Activated CD4-positive, alpha-beta T cell treated with anti-CD3 and anti-CD28 coated beads, Interleukin-2, Interleukin-4, amounts not matched to agents 100 ng/mL and 50 ng/mL, durations not matched to agents 16 hours and 8 hours (primary cell): ENCODE data around the gene TECR.
"Not testable (repeated sequence)": the region's sequence is repeated elsewhere in the genome, so short reads cannot be mapped to it uniquely, and the experiment has no call there.

ENCODE experiments used
- DNase-seq: peaks from one replicate; pipeline ENCODE4 v3.0.0-alpha.2; 2020; ENCODE audit warnings: low spot score

The TECR gene

GRCh38 chr19:14529254-14530004 lies at the start of gene TECR:
TSS of gene TECR (plus strand) at chr19:14529594. CDS start at chr19:14529697, 103 bp downstream.
- DNase-seq, result peak; percentile 100

GRCh38 chr19:14479975-14480699 lies 49.3 kb upstream of the TECR start:
- DNase-seq, result peak; percentile 65

GRCh38 chr19:14480700-14481079 lies 48.7 kb upstream of the TECR start:
- DNase-seq, result no peak

GRCh38 chr19:14482172-14482941 lies 47.0 kb upstream of the TECR start:
- no peak for DNase-seq

- DNase-seq, result no peak
Measured at GRCh38 chr19:14487370-14488125, 41.8 kb upstream of the TECR start.

GRCh38 chr19:14492756-14493337 lies 36.5 kb upstream of the TECR start:
- no peak for DNase-seq

GRCh38 chr19:14494411-14494810 lies 35.0 kb upstream of the TECR start:
- no peak for DNase-seq

- no peak for DNase-seq
Measured at GRCh38 chr19:14494910-14495671, 34.3 kb upstream of the TECR start.

GRCh38 chr19:14495672-14496028 lies 33.7 kb upstream of the TECR start:
- no peak for DNase-seq

- peak; percentile 82 for DNase-seq
Measured at GRCh38 chr19:14496029-14496833, 33.2 kb upstream of the TECR start, which contains the start of gene GIPC1. TSS of gene GIPC1 (minus strand) at chr19:14496127. CDS start at chr19:14482976, 13,151 bp downstream.

- no peak for DNase-seq
Measured at GRCh38 chr19:14496834-14497227, 32.6 kb upstream of the TECR start.

GRCh38 chr19:14497228-14497921 lies 32.0 kb upstream of the TECR start:
- DNase-seq, result no peak

GRCh38 chr19:14502334-14503092 lies 26.9 kb upstream of the TECR start:
- no peak for DNase-seq

- DNase-seq, result no peak
Measured at GRCh38 chr19:14503285-14503684, 26.1 kb upstream of the TECR start.

- not testable (repeated sequence) for DNase-seq
Measured at GRCh38 chr19:14504575-14504974, 24.8 kb upstream of the TECR start.

- peak; percentile 74 for DNase-seq
Measured at GRCh38 chr19:14505488-14506239, 23.7 kb upstream of the TECR start.

GRCh38 chr19:14507704-14508542 lies 21.5 kb upstream of the TECR start:
- DNase-seq, result no peak
